GM19023 (cell line): ENCODE measurements around the gene PRKCE.

Source experiments
- ATAC-seq: cut with Tn5 transposase; IDR thresholded peaks from one replicate; pipeline ENCODE4 v1.9.1; 2021; ENCODE audit warnings: mild to moderate bottlenecking, moderate library complexity; ENCODE audit not compliant: unreplicated experiment

Gene PRKCE

DNA sequence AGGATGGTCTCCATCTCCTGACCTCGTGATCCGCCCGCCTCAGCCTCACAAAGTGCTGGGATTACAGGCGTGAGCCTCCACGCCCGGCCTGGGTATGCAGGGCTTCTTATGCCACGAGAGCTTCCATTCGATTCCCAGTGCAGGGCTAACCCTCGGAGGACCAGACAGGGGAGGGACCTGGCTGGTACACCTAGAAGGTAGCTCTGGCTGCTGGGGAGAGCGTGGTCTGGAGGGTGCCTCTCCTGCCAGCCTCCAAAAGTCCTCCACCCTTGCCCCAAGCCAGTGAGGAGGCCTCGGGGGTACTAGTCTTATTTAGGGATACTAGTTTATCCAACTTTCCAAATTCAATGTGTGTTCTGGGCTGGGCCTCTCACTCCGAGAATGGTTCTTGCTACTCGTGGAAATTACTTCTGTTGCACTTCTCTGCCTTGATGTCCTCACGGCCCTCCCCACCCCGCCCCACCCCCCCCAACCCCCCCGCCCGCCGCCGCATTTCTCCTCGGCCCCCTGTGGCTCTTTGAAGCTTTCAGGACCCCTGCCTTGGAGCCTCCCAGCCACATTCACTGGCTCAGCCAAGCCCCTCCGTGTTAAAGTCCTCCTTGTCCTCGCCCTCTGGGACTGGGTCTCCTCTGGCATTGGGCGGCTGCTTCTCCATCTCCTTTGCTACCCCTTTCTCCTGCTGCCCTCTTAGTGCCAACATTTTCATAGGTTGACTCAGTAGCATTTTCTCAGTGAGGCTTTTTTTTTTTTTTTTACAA, 502.7 kb downstream of the PRKCE start:
- ATAC-seq: no peak

DNA sequence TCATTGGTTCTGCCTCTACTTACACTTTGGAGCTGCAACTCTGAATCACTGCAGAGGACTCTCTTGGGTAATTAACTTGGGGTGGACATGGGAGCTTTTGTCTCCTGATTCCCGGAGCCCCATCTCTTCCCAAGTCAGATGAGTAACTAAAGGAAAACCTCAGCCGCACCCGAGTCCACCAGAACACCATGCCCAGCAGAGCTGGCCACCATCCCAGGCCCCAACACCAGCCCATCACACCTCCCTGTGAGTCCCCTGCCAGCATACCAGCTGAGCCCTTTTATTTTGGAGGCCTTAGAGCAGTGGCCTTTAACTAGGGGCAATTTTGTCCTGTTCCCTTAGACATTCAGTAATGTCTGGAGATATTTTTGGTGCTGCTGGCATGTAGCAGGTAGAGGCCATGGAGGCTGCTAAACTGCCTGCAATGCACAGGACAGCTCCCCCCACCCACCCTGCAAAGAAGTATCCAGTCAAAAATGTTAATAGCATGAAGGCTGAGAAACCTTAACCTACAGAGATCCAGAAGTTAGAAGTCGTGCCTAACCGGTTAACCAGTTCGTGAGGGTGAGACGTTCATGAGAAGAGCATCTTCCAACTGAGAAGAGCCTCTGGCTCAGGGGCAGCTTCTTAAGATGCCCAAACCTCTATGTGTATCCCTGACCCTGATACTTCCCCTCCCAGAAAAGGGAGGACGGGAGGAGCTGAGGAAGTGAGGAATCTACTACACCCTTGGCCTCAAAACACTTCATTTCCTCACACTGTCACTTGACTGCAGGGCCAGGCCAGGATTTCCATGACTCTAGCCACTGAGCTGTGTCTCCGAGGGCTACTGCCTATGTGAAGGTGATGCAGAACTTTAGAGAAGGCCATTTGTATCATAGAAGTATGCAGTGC, 505.8 kb downstream of the PRKCE start:
- ATAC-seq: no peak

DNA sequence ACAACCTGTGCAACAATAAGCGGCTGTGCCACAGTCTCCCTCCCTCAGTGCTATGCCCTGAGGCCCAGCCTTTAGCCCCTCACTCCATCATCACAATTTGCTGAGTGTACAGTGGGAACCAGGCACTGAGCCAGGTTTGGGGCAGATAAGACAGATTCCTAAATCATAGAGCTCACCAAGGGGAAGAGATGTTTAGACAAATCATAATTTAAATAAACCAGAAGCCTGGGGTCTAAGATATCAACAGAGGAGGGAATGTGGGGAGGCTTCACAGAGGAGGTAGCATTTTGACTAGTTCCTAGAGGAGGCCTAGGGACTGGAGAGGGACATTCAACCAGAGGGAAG, 506.5 kb downstream of the PRKCE start:
- no peak for ATAC-seq

DNA sequence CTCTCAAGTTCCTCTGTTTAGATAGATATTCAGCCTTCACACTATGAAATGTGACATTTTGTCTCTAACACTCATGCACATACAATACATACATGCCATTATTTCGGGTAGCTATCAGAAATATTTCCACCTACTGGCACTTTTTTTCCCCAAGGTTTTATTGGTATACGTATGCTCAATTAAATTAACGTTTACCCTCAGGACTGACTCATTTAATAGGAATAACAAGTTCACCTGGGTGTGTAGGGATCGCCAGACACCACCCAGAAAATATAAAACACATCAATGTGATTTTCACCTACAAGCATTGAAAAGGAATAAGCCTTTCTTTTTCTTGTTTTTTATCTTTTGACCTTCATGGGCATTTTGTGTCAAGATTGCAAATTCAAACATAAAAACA, 507.2 kb downstream of the PRKCE start:
- no peak for ATAC-seq

DNA sequence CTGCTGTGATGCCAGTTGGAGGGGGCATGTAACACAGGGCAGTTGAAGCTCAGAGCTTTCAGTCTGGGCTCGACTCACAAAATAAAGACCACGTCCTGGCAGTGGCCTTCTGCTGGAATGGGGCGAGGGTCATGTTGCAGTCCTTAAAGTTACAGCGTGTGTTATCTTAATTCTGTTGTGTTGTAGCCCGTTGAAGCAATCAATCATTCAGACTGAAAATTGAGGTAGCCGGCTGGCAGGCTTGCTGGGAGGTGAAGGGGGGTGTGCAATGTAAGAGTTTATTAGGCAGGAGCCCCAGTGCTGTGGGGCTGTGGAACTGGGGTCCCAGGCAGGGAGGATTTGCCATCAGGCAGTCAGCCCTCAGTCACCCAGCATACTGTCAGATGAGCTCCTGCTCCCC, 508.9 kb downstream of the PRKCE start:
- ATAC-seq: no peak

DNA sequence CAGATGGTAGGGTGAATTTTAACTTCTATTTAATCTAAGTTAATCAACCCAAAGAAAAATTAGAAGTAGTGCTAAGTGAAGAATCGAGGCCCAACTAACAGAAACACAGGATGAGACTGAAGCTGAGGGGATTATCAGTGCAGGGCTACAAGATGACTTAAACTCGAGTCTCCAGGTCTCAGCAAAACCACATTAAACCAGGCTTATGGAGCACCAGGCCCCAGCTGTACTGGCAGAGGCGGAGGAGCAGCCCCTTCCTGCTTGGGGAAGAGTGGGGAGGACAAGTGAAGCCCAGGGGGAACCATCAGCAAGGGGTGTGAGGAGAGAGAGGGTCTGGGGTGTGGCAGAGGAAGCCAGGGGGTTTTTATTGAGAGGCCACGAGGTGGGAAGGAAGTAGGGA, 509.8 kb downstream of the PRKCE start:
- ATAC-seq: no peak

DNA sequence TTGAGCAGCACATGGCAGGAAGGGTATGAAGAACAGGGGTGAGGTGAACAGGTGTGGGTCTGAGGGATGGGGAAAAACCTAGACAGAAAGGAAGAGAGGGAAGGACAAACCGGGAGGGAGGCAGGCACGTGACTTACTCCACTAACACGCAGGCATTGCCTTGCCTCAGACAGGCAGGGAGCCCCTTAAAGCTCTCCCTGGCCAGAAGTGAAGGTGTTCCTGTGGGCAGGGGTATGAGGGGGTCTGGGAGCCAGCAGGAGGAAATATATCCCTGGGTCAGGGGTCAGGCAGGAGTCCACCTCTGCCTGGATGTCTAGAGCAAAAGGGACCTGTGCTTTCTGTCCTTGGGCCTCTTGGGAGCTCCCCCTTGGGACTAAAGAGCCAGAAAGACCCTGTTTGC, 510.4 kb downstream of the PRKCE start:
- no peak for ATAC-seq

DNA sequence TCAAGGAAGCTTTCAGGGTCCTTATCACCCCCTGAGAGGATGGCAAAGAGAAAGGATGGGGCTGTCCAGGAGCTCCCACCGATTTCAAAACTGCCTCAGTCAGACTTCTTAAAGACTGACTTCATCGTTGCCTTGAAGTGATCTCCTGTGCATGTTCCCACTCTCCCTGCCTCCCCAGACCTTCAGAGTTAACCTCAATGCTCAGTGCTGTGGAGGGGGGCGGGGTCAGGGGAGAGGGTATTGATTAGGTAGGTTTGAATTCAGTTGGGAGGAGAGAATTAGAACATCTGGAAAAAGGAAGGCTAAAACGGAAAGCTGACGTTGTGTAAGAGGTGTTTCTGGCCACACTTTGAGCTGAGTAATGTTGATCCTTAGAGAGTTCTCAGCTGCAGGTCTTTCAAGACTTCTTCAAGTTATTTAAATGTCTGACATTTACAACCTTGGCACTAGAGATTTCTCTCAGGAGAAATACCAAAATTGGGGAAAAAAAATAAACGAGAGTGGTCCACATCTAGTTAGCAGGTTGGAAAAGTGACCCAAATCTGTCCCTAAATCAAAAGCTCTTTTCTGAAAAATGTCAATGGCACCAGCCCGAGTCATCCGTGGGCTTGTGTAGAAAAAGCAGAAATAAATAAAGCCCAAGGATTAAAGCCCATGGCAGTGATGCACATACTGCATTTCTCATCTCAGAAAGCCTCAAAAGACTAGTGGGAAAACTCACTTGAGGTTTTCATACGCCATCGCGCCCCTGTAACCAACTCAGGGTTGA, 511.0 kb downstream of the PRKCE start:
- no peak for ATAC-seq

DNA sequence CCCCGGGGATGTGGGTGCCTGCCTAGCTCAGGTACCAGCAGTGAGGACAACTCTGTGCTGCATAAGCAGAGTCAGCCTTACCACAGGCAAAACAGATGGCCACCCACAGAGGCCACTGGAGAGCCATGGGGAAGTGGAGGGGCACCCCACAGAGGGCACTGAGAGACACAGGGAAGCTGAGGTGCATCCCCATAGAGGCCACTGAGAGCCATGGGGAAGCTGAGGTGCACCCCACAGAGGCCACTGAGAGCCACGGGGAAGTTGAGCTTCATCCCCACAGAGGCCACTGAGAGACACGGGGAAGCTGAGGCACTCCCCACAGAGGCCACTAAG, 511.6 kb downstream of the PRKCE start:
- ATAC-seq: no peak

DNA sequence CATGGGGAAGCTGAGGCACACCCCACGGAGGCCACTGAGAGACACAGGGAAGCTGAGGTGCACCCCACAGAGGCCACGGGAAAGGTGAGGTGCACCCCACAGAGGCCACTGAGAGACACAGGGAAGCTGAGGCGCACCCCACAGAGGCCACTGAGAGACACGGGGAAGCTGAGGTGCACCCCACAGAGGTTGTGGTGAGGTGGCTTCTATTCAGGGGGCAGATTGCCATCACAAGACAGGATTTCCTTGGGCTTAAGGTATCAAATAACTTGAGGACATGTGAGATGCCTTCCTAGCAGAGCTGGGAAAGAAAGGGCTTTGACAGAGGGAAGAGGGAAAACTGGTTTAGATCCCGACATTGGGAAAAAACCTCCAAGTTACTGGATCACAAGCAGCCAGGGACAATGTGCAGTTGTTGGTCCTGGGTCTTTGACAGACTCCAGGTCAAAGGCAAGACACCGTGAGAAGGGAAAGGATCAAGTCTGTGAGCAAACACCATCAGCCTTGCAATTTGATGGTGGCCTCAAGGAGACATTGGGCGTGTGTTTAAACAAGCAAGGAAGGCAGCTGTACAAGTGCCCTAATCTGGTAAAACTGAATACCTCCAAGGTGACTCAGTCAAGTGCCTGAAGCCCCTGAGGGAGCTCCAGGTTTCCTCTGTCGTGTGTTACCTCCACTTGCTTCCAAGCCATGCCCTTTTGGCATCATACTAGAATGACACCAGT, 512.5 kb downstream of the PRKCE start:
- ATAC-seq: no peak

DNA sequence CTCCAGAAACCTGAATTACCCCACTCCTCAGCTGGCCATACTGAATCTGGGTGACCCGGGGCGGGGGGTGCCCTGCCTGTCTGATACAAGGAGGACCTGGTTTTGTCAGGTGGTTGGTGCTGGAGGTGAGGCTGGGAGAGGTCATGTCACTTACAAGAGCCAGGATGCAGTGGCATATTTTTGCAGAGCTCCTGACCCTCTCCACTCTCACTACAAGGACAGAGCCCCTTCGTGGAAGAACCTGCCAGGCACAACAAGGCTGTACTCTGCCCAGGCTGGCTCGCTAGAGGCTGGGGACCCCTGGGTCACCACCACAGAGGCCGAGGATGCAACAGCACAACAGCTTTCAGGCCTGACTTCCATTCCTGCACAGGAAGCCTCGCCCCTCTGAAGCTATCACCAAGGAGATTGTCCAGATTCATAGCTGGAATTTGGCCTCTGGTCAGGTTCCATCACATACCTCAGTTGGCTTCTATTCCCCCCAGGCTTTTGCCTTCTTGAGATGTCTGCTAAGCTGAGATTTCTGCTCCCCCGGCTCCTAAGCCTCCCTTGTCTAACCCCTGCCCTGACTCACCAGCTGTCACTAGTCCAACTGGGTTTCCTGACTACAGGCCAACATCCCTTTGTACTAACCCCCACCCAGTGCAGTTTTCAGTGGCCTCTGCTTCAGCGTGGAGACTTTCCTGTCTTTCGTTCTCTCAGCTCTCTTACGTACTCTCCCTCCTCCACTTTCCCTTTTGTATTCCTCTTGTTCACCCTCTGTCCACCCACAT, 513.2 kb downstream of the PRKCE start:
- ATAC-seq: no peak

DNA sequence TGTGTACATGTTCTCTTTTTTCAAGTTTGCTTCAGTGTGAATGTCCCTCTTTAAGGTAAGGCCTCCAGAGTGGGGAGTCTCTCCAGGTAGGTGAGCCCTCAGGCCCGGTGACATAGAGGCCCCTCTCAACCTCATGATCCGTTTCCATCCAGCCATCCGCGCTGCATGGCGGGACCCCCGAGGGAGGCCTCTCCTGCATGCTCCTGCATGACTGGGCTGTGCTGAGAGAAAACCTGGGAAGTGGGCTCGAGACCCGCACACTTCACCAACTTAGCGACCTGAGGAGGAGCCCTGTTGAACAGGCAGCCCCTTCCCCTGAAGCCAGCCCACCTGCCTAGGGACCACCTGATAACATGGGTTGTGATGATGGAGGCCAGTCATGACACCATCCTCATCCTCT, 514.4 kb downstream of the PRKCE start:
- ATAC-seq: no peak

DNA sequence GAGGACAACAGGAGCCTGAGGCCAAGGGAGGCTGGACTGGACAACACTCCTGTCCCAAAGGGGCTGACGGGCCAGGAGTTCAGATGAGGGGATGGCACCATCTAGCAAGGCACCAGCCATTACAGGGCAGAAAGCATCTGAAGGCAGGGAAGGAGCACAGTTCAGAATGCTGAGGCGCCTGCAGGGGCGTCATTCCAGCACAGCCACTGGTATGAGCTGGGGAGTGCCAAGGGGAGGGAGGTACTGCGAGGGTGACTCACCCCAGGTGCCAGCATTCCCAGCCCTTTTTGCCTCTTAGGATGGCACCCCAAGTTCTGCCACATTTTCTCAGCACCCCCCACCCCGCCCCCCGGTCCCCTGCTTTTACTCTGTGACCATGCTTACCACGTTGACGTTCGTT, 515.9 kb downstream of the PRKCE start:
- ATAC-seq: no peak

DNA sequence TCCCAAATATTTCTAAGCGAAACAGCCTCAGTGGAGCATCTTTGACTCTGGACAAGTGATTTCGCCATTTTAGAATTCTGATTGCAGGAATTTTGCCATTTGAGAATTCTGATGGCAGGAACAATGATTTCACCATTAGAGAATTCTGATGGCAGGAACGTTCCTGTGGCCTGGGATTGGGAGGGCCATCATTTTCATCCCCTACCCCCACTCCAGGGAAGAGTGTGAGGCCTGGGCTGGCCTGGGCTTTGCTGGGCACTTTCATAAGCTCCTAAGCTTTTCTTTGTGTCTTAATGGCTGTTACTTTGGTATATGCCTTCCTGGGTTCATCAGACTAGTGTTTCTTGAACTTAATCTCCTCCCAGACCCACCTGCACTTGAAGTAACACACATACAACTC, 516.4 kb downstream of the PRKCE start:
- ATAC-seq: no peak

DNA sequence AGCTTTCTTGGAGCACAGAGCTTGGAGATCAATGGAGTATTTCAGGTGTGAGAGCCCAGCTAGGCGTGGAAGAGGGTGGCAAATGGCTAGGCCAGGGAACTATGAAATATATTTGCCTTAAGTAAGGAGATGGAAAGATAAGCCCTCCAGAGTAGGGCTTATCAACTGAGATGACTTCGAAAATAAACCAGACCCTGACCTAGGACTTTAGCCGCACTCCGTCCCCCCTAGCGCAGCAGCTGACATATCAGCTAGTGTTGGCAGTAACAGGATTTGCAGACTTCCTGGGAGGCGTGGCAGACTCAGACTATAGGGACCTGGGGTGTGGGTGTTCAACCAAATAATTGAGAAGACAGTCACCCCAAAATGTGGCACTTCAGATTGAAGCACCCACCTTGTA, 518.0 kb downstream of the PRKCE start:
- no peak for ATAC-seq

DNA sequence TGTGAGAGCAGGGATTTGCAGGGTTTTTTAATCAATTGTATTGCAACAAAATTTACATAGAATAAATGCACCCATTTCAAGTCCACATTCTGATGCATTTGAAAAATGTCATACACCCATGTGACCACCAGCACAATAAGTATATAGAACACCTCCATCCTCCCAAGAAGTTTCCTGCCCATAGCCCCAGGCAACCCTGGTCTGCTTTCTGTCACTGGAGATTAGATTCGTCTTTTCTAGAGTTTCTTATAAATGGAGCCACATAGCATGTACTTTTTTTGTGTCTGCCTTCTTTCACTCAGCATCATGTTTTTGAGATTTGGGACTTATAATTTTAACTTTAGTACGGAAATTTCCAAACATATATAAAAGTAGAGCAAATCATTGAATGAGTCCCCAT, 518.6 kb downstream of the PRKCE start:
- no peak for ATAC-seq

DNA sequence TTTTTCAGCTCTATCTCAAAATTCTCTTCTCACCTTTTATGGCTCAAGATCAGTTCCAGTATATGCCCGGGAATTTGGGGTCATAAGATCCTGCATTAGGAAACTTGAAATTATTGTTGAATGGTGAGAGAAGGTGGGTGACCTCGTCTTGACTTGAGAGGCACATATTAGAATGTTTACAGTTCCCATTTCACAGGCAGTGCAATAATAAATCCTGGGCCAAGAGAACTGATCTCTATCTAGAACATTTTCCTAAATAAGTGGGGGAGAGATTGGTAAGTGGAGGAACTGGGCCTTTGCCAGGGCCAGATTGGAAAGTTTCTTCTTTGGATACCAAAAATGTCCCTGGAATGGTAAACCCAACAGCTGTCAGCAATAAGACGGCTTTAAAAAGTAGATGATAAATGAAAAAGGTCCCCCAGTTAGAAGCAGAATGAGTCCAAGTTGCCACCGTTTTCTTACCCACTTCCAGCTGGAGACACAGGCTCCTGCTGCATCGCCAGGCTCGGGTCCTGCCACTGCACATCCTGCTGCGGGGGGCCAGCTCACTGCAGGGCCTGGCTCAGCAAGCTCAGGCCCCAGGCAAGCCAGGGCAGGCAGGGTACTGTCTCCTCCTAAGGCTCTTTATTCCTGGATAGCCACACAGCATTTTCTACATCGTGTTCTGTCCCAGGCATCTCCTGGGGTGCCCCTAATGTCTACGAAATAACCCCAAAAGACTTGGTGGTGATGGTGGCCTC, 519.3 kb downstream of the PRKCE start:
- ATAC-seq: no peak

DNA sequence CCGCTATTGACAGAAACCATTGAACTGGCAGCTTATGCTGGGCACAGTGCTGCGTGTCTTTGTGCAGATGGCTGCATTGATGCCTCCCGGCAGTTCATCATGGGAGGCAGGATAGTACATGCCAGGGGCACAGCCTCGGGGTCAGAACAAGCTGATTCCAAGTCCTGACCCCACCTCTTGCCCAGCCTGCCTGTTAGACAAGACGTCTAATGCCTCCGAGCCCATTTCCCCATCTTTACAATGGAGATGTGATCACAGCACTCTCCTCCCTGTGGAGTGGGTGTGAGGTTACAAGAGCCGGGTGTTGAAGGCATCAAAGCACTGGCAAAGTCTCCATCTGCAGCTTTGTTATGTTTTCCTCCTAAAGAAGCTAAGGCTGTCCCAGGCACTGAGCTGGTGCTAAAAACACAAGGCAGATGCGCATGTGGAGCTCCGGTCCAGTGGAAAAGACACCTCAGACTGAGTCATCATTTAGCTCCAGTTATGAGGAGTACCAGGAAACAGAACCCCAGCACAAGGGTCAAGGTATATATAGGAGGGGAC, 520.0 kb downstream of the PRKCE start:
- no peak for ATAC-seq

DNA sequence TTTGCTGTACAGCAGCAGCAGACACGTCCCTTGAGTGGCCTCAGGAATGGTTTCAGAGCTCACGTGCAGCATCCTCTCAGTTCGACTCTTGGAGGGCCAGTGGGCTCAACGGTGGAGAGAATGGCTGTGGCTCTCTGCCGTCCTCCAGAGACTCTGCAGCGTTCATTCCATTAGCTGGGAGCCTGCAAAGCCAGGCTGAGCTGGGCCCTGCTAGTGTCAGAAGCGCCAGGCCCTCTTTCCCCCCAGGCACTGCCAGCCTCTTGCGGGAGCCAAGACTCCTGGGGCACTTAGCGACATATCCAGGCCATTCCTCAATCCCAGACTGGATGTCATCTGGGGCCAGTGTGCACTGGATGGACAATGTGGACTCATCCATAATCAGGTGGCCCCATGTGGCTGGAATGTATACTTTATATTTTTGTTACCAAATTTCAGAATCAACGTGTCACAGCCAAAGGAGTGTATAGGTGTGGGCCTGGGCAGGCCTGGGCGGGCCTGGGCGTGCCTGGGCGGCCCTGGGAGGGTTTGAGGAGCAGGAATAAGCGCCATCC, 520.6 kb downstream of the PRKCE start:
- ATAC-seq: no peak
